HCT116 (cell line): ENCODE results near the gene PADI4.

Experiments
- CTCF ChIP-seq, 3 experiments: fragments of 200-600 bp in 1 of 3; sonication (generic) in 1 of 3; IDR thresholded peaks in 2 of 3; conservative IDR thresholded peaks in 1 of 3; 2 replicates each; pipeline ENCODE4 v1.5.1; 2012 to 2017; ENCODE audit warnings: low read depth in 2 of 3, low read length in 2 of 3, antibody characterized with exemption in 1 of 3, borderline replicate concordance in 1 of 3, control low read depth in 1 of 3, mild to moderate bottlenecking in 1 of 3, mixed read lengths in 1 of 3, mixed run types in 1 of 3, moderate library complexity in 1 of 3; ENCODE audit not compliant: insufficient read depth in 1 of 3
- EZH2 ChIP-seq: fragments of 200-600 bp; sonication (generic); IDR thresholded peaks from 2 replicates; pipeline ENCODE4 v1.6.1; 2017; ENCODE audit warnings: antibody characterized with exemption, mixed run types
- EZH2phosphoT487 ChIP-seq: fragments of 200-600 bp; IDR thresholded peaks from 2 replicates; pipeline ENCODE4 v1.6.1; 2018; ENCODE audit warnings: antibody characterized with exemption, borderline replicate concordance
- MAX ChIP-seq: IDR thresholded peaks from 2 replicates; pipeline ENCODE4 v1.6.1; 2012
- POLR2A ChIP-seq: IDR thresholded peaks from 2 replicates; pipeline ENCODE4 v1.7.0; 2011; ENCODE audit warnings: borderline replicate concordance; ENCODE audit not compliant: insufficient read depth, insufficient read length; ENCODE audit errors: extremely low read depth
- REST ChIP-seq: IDR thresholded peaks from 2 replicates; pipeline ENCODE4 v1.6.1; 2012; ENCODE audit warnings: low read depth
- SP1 ChIP-seq: IDR thresholded peaks from 2 replicates; pipeline ENCODE4 v1.6.1; 2012; ENCODE audit warnings: low read depth
- ZBTB33 ChIP-seq: IDR thresholded peaks from 2 replicates; pipeline ENCODE4 v1.6.1; 2011; ENCODE audit warnings: mild to moderate bottlenecking, low read length, moderate library complexity; ENCODE audit not compliant: insufficient replicate concordance; ENCODE audit errors: extremely low read depth
- ZFX ChIP-seq: fragments of 450-650 bp; IDR thresholded peaks from 2 replicates; pipeline ENCODE4 v1.6.1; 2017

GRCh38 chr1:17260738-17261137 is 47.3 kb upstream of the PADI4 start:
- no peak for TF ChIP-seq CTCF (IDR thresholded peaks at IDR 0.05 in 2 of 3, conservative IDR thresholded peaks at IDR 0.05 in 1 of 3; ENCODE audit: borderline replicate concordance in 1 of 3, insufficient read depth in 1 of 3, low read depth in 2 of 3, low read length in 2 of 3)
- TF ChIP-seq POLR2A: no peak
- no peak for TF ChIP-seq MAX
- no peak for TF ChIP-seq EZH2
- TF ChIP-seq REST: no peak
- TF ChIP-seq SP1: no peak
- no peak for TF ChIP-seq ZFX
- TF ChIP-seq EZH2phosphoT487: no peak
- TF ChIP-seq ZBTB33: no peak
